GM18520 (cell line): ENCODE results near the gene RC3H2.
"Not testable (repeated sequence)": the region's sequence is repeated elsewhere in the genome, so short reads cannot be mapped to it uniquely, and the experiment has no call there.

Experiments
- ATAC-seq: cut with Tn5 transposase; IDR thresholded peaks from one replicate; pipeline ENCODE4 v1.9.1; 2021; ENCODE audit not compliant: unreplicated experiment

RC3H2 gene

DNA sequence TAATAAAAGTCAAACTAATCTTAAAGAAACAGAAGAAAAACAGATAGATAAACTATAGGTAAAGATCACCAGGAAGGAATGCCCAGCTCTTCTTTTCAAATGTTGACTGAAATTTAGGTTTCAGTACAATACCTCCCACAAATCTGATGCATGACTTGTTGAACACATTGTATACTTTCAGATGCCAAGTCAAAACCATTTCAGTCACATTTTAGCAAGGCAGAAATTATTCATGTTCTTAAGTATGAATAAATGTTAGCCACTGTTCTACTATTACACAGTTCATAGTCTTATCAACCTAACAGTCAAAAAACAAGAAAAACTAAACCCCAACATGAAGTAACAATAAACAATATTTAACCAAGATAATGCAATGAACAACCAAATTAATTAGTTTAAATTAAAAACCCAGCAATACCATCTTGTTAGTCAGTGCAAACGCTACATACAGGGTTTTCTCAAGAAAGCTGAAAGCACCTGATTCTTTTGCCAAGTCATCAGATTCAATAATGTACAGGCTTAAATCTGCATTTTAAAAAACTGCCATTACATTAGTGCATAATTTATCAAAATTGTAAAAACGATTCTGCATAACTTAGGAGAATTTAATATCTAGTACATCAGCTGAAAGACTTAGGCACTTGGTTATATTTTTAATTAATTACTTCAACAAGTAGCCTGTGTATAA is 56.8 kb downstream of the RC3H2 start:
- no peak for ATAC-seq

- no peak for ATAC-seq
Observed at GRCh38 chr9:122846371-122846940, 58.7 kb downstream of the RC3H2 start.

GRCh38 chr9:122845116-122845515 is 60.0 kb downstream of the RC3H2 start:
- no peak for ATAC-seq

- no peak for ATAC-seq
Observed at GRCh38 chr9:122844137-122844536, 61.0 kb downstream of the RC3H2 start.

DNA sequence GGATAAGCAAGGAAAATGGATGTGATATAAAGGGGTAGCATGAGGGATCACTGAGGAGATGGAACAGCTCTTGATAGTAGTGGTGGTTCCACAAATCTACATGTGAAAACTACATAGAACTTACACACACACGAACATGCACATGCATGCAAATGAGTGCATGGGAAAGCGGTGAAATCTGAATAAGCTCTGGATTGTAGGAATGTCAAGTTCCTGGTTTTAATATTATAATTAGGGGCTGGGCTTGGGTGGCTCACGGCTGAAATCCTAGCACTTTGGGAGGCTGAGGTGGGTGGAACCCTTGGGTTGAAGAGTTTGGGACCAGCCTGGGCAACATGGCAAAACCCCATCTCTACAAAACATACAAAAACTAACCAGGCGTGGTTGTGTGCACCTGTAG is 63.7 kb downstream of the RC3H2 start:
- no peak for ATAC-seq

- not testable (repeated sequence) for ATAC-seq
Observed at GRCh38 chr9:122838441-122838840, 66.7 kb downstream of the RC3H2 start.

- ATAC-seq, result no peak
Observed at GRCh38 chr9:122837266-122837850, 67.8 kb downstream of the RC3H2 start.

- ATAC-seq, result no peak
Observed at GRCh38 chr9:122835313-122835731, 69.8 kb downstream of the RC3H2 start.

- ATAC-seq, result no peak
Observed at GRCh38 chr9:122832194-122832593, 73.0 kb downstream of the RC3H2 start.

DNA sequence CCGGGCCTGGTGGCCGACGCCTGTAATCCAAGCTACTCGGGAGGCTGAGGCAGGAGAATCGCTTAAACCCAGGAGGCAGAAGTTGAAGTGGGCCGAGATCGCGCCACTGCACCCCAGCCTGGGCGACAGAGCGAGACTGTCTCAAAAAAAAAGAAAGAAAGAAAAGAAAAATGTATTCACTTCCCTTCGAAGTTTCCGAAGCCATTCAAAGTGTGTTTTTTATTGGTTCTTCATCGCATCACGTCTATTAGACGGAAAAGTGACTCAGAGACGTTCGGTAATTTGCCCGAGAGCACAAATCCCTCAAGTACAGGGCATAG is 76.2 kb downstream of the RC3H2 start:
- ATAC-seq, result not testable (repeated sequence)

DNA sequence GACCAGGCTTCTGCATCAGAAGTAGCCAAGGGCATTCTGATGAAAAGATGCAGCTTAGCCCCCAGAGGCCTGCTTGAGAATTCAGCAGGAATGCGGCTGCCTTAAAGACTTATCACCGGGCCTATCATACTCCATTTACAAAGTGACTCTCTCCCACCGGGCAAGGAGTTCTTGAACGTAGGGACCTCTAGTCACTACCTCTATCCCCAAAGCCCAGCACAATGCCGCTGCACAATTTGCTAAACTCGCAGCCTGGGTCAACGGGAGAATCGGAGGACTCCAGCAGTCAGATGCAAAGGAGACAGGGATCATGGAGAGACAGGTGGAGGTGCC is 77.4 kb downstream of the RC3H2 start:
- peak; percentile 12 for ATAC-seq

GRCh38 chr9:122822938-122823337 is 82.2 kb downstream of the RC3H2 start:
- ATAC-seq, result no peak

- ATAC-seq, result no peak
Observed at GRCh38 chr9:122822056-122822455, 83.1 kb downstream of the RC3H2 start.

GRCh38 chr9:122821278-122821943 is 83.7 kb downstream of the RC3H2 start:
- ATAC-seq, result no peak

GRCh38 chr9:122820490-122820845 is 84.7 kb downstream of the RC3H2 start:
- ATAC-seq, result no peak

- ATAC-seq, result no peak
Observed at GRCh38 chr9:122819791-122820489, 85.2 kb downstream of the RC3H2 start.

DNA sequence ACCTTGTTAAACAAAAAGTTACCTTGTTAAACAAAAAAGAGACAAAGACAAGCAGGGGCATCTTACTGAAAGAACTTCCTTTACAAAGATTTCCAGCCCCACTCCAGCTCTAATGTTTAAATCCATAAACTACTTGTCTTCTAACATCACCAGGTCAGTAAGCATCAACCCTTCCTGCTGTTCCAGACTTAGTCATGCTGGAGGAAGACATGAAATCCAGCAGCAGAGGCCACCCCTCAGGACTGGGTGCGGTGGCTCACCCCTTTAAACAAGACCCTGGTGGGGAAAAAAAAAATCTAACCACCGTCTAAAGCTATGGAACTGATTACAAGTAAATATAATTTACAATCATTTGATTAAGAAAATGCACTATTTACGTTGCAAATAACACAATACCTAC is 85.8 kb downstream of the RC3H2 start:
- no peak for ATAC-seq

DNA sequence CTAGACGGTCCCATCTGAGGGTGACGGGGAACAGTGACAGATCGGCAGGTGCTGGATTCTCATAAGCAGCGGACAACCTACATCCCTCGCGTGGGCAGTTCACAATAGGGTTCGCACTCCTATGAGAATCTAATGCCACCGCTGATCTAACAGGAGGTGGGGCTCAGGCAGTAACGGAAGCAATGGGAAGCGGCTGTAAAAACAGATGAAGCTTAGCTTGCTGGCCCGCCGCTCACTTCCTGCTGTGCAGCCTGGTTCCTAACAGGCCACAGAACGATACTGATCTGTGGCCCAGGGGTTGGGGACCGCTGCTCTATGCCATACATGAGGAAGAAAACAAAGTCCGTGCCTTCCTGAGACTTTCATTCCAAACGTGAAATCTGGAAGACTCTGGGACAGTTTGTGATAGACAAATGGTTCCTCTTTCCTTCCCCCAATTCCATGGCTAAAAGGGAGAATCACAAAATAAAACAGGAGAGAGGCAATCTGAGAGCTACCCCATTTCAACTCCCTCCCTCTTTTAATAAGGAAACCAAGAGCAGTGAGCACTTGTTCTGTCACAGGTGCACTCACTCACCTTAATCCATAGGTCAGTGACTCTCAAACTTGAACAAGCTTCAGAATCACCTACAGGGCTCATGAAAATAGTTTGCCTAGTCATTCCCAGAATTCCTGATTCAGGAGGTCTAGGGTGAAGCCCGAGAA is 88.8 kb downstream of the RC3H2 start:
- ATAC-seq, result no peak

- ATAC-seq, result no peak
Observed at GRCh38 chr9:122815544-122815943, 89.6 kb downstream of the RC3H2 start.

DNA sequence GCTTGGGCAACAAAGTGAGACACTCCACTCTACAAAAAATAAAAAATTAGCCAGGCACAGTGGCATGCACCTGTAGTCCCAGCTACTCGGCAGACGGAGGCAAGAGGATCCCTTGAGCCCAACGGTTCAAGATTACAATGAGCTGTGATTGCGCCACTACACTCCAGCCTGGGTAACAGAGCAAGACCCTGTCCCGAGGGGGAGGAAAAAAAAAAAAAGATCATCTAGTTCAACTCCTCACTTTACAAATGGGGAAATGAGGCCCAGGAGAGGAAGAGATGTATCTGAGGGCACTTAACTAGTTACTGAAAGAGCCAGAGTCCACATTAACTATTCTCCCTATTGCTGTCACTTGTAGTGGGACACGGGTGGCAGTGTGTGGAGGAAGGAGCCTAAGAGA is 90.6 kb downstream of the RC3H2 start:
- no peak for ATAC-seq

DNA sequence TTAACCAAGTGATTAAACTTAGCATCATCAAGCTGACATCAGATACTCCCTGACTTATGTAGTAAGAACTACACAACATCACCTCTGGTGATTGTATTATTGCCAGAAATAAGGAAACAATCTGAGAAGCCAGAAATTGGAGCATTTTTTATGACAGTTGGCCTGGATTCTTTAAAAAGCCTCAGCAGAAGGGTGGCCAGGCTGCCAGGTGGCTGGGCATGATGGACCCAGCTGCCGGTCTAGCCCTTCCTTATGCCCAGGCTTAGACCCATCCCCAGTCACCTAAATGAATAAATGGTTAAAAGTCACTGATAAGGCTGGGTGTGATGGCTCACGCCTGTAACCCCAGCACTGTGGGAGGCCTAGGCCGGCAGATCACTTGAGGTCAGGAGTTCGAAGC is 92.4 kb downstream of the RC3H2 start:
- ATAC-seq, result no peak
